NCI-H446 treated with DMSO at 0.1 percent for 48 hours (cell line): ENCODE data around the gene MIEF1.

Experiments
- DNase-seq: peaks from one replicate; lab custom pipeline; 2025; lab: John Stamatoyannopoulos, UW

Gene MIEF1

GRCh38 chr22:39528080-39528661 lies 26.1 kb downstream of the MIEF1 start:
- DNase-seq, result no peak

- DNase-seq, result peak; percentile 65
Observed at GRCh38 chr22:39528681-39529486, 26.8 kb downstream of the MIEF1 start.

GRCh38 chr22:39529487-39529851 lies 27.4 kb downstream of the MIEF1 start:
- DNase-seq, result no peak

GRCh38 chr22:39530116-39530515 lies 28.0 kb downstream of the MIEF1 start:
- DNase-seq, result no peak

GRCh38 chr22:39530692-39531331 lies 28.7 kb downstream of the MIEF1 start:
- peak; percentile 10 for DNase-seq

GRCh38 chr22:39532215-39533073 lies 30.4 kb downstream of the MIEF1 start, which contains the start of gene RPS19BP1:
Gene RPS19BP1 (minus strand): TSS chr22:39532748. CDS start chr22:39532738, 10 bp downstream.
- peak; percentile 99 for DNase-seq

GRCh38 chr22:39534092-39534506 lies 32.0 kb downstream of the MIEF1 start:
- DNase-seq, result no peak

- no peak for DNase-seq
Observed at GRCh38 chr22:39534591-39535356, 32.7 kb downstream of the MIEF1 start.

- DNase-seq, result no peak
Observed at GRCh38 chr22:39535357-39535725, 33.3 kb downstream of the MIEF1 start.

GRCh38 chr22:39535831-39536449 lies 33.9 kb downstream of the MIEF1 start:
- no peak for DNase-seq

GRCh38 chr22:39536711-39537110 lies 34.6 kb downstream of the MIEF1 start:
- DNase-seq, result no peak

GRCh38 chr22:39537975-39538374 lies 35.9 kb downstream of the MIEF1 start:
- DNase-seq, result no peak

- no peak for DNase-seq
Observed at GRCh38 chr22:39543095-39543494, 41.0 kb downstream of the MIEF1 start.

- DNase-seq, result no peak
Observed at GRCh38 chr22:39545386-39546365, 43.6 kb downstream of the MIEF1 start.

- peak; percentile 23 for DNase-seq
Observed at GRCh38 chr22:39546889-39547586, 44.9 kb downstream of the MIEF1 start.

- DNase-seq, result no peak
Observed at GRCh38 chr22:39547587-39547947, 45.5 kb downstream of the MIEF1 start.

- DNase-seq, result no peak
Observed at GRCh38 chr22:39553429-39553828, 51.3 kb downstream of the MIEF1 start.

GRCh38 chr22:39554151-39554550 lies 52.1 kb downstream of the MIEF1 start:
- no peak for DNase-seq
